ENCODE measurements around the gene WDR7.

Gene WDR7

GRCh38 chr18:57040175-57040574 lies 389.0 kb downstream of the WDR7 start:
- DNase-seq (ENCODE audit: low read depth in 2 of 2) = no peak

GRCh38 chr18:57043241-57043640 lies 392.1 kb downstream of the WDR7 start:
- DNase-seq (ENCODE audit: low read depth in 2 of 2) = no peak

- no peak for DNase-seq (ENCODE audit: low read depth in 2 of 2)
Measured at GRCh38 chr18:57048351-57048750, 397.2 kb downstream of the WDR7 start.

- DNase-seq (ENCODE audit: low read depth in 2 of 2) = no peak
Measured at GRCh38 chr18:57048859-57049258, 397.7 kb downstream of the WDR7 start.

GRCh38 chr18:57050310-57050949 lies 399.3 kb downstream of the WDR7 start:
- no peak for DNase-seq (ENCODE audit: low read depth in 2 of 2)

GRCh38 chr18:57051021-57051656 lies 400.0 kb downstream of the WDR7 start:
- DNase-seq (ENCODE audit: low read depth in 2 of 2) = no peak

GRCh38 chr18:57051657-57052044 lies 400.5 kb downstream of the WDR7 start:
- no peak for DNase-seq (ENCODE audit: low read depth in 2 of 2)

GRCh38 chr18:57052173-57052572 lies 401.0 kb downstream of the WDR7 start:
- DNase-seq (ENCODE audit: low read depth in 2 of 2) = no peak

GRCh38 chr18:57052759-57053158 lies 401.6 kb downstream of the WDR7 start:
- DNase-seq (ENCODE audit: low read depth in 2 of 2) = no peak

- DNase-seq (ENCODE audit: low read depth in 2 of 2) = no peak
Measured at GRCh38 chr18:57054891-57055290, 403.7 kb downstream of the WDR7 start.

- no peak for DNase-seq (ENCODE audit: low read depth in 2 of 2)
Measured at GRCh38 chr18:57057890-57058289, 406.7 kb downstream of the WDR7 start.

- no peak for DNase-seq (ENCODE audit: low read depth in 2 of 2)
Measured at GRCh38 chr18:57058734-57059133, 407.6 kb downstream of the WDR7 start.

- no peak for DNase-seq (ENCODE audit: low read depth in 2 of 2)
Measured at GRCh38 chr18:57059366-57059765, 408.2 kb downstream of the WDR7 start.

GRCh38 chr18:57060814-57061213 lies 409.7 kb downstream of the WDR7 start:
- no peak for DNase-seq (ENCODE audit: low read depth in 2 of 2)

GRCh38 chr18:57062178-57062577 lies 411.0 kb downstream of the WDR7 start:
- no peak for DNase-seq (ENCODE audit: low read depth in 2 of 2)

GRCh38 chr18:57062844-57063243 lies 411.7 kb downstream of the WDR7 start:
- no peak for DNase-seq (ENCODE audit: low read depth in 2 of 2)

- no peak for DNase-seq (ENCODE audit: low read depth in 2 of 2)
Measured at GRCh38 chr18:57063601-57064103, 412.5 kb downstream of the WDR7 start.

GRCh38 chr18:57073501-57074187 lies 422.5 kb downstream of the WDR7 start:
- DNase-seq (ENCODE audit: low read depth in 2 of 2) = no peak

- no peak for DNase-seq (ENCODE audit: low read depth in 2 of 2)
Measured at GRCh38 chr18:57075716-57076400, 424.7 kb downstream of the WDR7 start.

GRCh38 chr18:57077005-57077765 lies 426.0 kb downstream of the WDR7 start:
- no peak for DNase-seq (ENCODE audit: low read depth in 2 of 2)

- no peak for DNase-seq (ENCODE audit: low read depth in 2 of 2)
Measured at GRCh38 chr18:57077786-57078552, 426.8 kb downstream of the WDR7 start.

Data from stimulated activated CD4-positive, alpha-beta T cell treated with anti-CD3 and anti-CD28 coated beads, Interleukin-1b, Interleukin-23, amount 100 ng/mL, for 1 hour (primary cell).